Suppressor macrophage (primary cell): ENCODE results near the gene AKAP8L.
"Not testable (repeated sequence)": the region's sequence is repeated elsewhere in the genome, so short reads cannot be mapped to it uniquely, and the experiment has no call there.

Experiments
- DNase-seq, 4 experiments: peaks; one replicate each; pipeline ENCODE4 v3.0.0-alpha.2; 2020 to 2022

AKAP8L gene

GRCh38 chr19:15379083-15379998 is 39.4 kb downstream of the AKAP8L start, which contains the start of gene AKAP8:
Gene AKAP8 (minus strand): TSS chr19:15379787. CDS start chr19:15379731, 56 bp downstream.
- DNase-seq: peak; percentile 99 to 100 (median 100)

DNA sequence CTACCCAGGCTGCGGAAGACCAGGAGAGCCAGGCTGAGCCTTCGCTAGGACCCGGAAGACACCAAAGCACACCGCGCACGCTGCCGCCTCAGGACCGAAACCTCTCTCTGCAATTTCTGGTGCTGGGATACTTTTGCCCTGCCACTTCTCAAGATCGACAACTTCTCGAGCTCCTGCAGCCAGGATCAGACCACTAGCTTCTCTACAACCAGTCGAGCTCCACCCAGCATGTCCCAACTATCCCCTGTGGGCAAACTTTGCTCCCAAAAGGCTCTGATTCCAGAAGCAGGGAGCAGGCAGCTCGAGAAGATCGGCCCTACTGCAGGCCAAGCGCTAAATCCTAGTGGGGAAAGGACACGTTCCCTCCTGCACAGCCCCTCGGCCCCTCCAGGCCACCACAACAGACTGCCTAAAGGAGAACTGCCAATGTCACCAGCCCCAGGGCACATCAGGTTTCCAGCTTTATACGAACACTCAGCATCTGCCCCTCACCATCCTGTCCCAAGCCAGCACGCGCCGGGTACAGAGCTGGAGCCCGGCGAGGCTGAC is 40.2 kb downstream of the AKAP8L start:
- DNase-seq: peak; percentile 63 to 75 (median 66)

DNA sequence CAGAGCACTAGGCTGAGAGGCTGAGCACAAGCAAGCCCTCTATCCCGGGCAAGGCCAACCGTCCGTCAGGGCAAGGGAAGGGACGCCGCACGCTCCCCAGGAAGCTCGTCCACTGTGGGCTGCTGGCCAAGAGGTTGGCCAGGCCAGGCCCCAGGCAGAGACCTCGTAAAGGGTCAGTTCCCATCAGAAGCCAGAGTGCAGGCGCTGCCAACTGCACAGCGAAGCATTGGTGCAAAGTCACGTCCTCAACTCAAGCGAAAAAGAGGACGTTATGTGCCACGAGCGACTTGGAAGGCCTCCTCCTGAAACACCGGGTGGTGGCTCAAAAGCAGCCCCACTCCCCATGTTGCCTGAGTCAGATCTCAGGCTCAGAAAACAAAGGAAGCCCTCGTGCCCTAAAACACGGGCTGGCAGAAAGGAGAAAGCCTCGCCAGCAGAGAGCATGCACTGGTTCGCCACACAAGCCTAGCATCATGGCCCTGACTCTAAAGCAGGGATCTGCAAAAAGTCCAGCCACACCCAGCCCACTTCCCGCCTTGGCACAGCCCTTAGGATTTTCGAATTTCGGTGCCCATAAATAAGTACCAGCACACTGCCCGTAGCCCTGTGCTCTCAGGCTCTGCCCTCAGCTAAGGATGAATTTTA is 43.9 kb downstream of the AKAP8L start:
- no peak for DNase-seq

- peak in 1 of 4 experiments; percentile 2 for DNase-seq
Measured at GRCh38 chr19:15374105-15374651, 44.6 kb downstream of the AKAP8L start.

DNA sequence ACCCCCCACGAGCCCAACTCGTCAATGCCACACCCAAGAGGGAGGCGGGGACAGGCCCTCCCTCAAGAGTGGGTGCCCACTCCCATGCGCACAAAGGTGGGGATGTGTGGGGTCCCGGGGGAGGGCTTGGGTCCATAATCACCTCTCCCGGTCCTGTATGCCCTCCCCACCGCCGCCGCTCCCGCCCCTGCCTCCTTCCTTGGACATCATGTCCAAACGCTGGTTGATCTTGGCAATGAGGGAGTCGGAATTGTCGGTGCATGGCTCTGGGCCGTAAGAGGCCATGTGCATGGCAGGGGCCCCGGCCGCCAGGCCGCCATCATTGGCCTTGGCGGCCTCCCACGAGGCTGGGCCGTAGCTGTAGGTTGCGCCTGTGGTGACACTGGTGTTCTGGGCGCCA is 45.1 kb downstream of the AKAP8L start:
- DNase-seq: no peak

- DNase-seq: peak in 1 of 4 experiments; percentile 1
Measured at GRCh38 chr19:15372891-15373301, 45.9 kb downstream of the AKAP8L start.

- no peak for DNase-seq
Measured at GRCh38 chr19:15372470-15372869, 46.3 kb downstream of the AKAP8L start.

DNA sequence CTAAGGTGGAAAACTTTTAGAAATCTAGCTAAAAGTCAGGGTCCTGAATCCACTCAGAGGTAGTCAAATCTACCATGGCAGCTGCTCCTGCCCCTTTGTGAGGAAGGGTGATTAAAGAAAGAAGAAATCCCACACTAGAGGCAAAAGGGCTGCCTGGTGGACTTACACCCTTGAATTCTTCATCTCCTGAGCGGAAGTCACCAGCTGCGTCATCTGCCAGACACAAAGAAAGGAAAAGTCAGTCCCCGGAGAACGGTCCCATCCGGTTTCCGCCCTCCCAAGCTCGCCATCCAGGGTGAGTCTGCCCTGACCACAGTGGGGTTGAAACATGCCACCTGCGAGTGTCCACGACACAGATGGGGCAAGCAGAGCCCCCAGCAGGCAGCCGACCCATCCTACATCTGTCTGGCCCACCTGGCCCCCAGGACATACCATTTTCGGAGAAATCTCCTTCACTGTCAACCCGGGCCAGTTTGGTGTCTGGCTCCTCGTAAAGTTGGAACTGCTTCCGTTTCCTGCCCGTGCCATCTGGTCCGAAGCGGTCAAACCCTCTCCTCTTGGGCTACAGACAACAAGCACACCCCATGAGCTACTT is 46.9 kb downstream of the AKAP8L start:
- no peak for DNase-seq

GRCh38 chr19:15371119-15371518 is 47.7 kb downstream of the AKAP8L start:
- DNase-seq: no peak

DNA sequence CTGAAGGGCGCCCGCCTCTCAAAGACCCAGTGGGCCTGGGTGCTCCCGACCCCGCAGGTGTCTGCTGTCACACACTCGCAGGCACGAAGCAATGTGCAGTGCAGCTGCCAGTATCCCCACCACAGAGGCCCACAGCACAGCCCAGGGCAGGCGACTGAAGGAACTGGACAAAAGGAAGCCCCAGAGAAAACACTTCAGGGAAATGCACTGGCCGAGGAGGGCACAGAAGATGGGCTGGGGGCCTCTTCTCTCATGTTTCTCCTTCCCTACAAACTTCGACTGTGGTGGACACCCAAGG is 49.2 kb downstream of the AKAP8L start:
- DNase-seq: no peak

DNA sequence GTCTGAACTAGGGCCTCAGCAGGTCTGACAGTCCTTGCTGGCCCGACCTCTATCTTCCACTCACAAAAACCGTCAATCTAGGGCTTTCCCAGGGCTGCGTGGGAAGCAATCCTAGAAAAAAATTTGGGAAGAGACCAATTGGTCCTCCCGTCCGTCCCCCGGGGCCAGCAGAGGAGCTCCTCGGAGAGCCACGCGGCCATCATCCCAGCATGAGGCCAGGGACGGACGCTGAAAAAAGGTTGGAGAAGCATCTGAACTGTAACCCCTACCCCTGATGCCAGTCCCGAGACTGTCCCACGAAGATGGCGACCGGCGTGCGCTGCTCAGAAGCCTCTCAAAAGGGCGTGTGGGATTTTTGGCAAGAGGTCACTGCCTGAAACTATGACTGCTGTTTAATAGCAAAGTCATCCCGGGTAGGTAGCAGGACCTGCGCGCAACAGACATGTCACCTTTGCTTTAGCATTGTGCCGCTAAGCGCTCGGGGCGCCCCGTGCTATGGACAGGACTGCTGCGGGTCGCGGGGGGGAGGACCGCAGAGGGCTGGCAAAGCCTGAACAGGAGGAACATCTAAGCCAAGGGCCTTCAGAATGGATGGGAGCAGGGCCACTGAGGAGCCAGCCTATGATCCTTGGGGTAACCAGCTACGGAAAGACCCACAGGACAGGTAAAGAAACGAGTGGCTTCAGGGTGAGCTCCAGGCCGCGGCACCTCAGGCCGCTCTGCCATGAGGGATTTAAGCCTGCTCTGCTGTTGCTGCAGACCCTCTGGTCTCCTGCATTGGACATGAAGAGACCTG is 49.8 kb downstream of the AKAP8L start:
- no peak for DNase-seq

- DNase-seq: no peak
Measured at GRCh38 chr19:15368051-15368632, 50.6 kb downstream of the AKAP8L start.

- no peak for DNase-seq
Measured at GRCh38 chr19:15367439-15367838, 51.3 kb downstream of the AKAP8L start.

GRCh38 chr19:15365264-15365663 is 53.5 kb downstream of the AKAP8L start:
- DNase-seq: no peak

GRCh38 chr19:15363791-15364190 is 55.0 kb downstream of the AKAP8L start:
- DNase-seq: not testable (repeated sequence)

- not testable (repeated sequence) for DNase-seq
Measured at GRCh38 chr19:15363048-15363447, 55.7 kb downstream of the AKAP8L start.

- DNase-seq: not testable (repeated sequence)
Measured at GRCh38 chr19:15360015-15360414, 58.8 kb downstream of the AKAP8L start.

DNA sequence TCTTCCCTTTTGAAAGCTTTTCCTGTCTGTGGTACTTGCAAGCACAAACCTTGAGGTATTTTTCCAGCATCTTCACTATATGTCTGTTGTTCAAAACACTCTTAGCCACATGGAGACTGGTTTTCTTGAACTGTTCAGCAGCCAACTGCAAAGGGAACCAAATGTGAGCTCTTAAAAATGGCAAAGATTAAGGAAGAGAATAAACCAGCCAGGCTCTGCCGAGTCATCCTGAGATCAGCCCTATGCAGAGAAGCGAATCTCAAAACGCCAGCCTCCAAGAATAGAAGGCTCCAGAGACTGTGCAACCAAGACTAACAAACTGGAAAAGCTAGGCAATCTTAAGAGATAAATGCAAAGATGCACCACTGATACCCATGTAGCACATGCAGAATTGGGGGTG is 59.9 kb downstream of the AKAP8L start:
- DNase-seq: peak; percentile 7 to 35 (median 24)

GRCh38 chr19:15357906-15358305 is 60.9 kb downstream of the AKAP8L start:
- no peak for DNase-seq

DNA sequence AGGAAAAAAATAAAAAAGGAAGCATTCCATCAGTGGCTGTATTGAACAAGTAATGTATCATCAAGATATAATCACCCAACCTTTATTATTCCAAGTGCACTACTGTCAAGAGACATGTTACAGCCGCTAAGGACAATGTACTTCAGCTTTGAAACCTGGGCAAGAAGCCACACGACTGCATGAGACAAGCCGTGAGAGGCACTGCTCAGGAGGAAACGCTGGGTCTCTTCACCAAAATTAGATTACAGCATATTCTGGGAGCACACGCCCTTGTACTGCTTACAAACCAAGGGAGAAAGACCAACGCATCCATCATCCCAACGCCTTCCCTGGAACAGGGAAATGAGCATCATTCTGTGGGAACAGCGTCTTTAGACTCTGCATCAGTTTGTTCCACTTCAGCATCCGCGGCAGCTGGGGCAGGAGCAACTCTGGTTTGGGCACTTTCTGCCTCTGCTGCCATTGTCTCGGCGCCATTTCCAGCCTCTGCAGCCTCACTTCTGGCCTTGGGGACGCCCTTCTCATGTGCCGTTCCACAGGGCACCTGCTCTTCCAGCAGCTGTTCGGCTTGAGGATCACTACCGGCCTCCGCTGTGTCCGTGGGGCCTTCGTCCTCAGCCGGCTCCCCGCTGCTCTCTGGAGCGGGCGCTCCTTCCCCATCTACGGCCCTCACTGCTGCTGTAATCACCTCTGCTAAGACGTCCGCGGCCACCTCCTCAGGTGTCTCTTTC is 64.1 kb downstream of the AKAP8L start:
- no peak for DNase-seq

DNA sequence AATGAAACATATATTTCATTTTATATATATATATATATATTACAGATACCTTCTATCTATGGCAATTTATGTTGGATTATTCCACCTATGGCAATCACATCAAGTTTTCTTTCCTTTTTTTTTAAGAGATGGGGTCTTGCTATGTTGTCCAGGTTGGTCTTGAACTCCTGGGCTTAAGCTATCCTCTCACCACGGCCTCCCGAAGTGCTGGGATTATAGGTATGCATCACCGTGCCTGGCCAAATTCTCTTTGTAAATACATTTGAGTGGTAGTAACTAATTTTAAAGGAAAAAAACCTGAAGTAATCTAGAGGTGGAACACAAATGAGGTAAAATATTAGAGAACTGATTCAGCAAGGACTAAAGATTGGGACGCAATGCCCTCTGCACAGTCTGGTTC is 64.9 kb downstream of the AKAP8L start:
- DNase-seq: no peak
